Caki2 (cell line): Measurements from ENCODE around the gene PRLH. TPM values are rescaled to one million over a fixed set of nuclear protein-coding genes. Genes with fewer than 3 reads are reported as not detected.

ENCODE experiments used
- DNase-seq: peaks from one replicate; pipeline ENCODE4 v3.0.0-alpha.2; 2015; ENCODE audit warnings: low read depth
- in situ Hi-C: cut with HindIII; loops from 2 replicates; pipeline ENCODE4 v1.10.0; 2016; ENCODE audit warnings: low sequenced_read_pairs, low pct_unique_long_range_greater_than_20kb, mixed read lengths
- total RNA-seq: library from RNA; depleted of rRNA; stranded (reverse); fragments of >200 nt; shearing (Covaris generic); gene quantifications from 2 replicates; pipeline ENCODE4 v1.2.3, GENCODE V29; 2014; ENCODE audit warnings: low replicate concordance; rRNA removed

The PRLH gene, protein sequence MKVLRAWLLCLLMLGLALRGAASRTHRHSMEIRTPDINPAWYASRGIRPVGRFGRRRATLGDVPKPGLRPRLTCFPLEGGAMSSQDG
- total RNA-seq, result not detected in 2 replicates

GRCh38 chr2:237566401-237567235, at the start of gene PRLH:
TSS of gene PRLH (plus strand) at chr2:237566574. CDS start at chr2:237566574, 0 bp downstream.
- DNase-seq, result no peak
- in situ Hi-C loops, result no loop called here

GRCh38 chr2:237517163-237517562, 49.2 kb upstream of the PRLH start:
- in situ Hi-C loops, result no loop called here

DNA sequence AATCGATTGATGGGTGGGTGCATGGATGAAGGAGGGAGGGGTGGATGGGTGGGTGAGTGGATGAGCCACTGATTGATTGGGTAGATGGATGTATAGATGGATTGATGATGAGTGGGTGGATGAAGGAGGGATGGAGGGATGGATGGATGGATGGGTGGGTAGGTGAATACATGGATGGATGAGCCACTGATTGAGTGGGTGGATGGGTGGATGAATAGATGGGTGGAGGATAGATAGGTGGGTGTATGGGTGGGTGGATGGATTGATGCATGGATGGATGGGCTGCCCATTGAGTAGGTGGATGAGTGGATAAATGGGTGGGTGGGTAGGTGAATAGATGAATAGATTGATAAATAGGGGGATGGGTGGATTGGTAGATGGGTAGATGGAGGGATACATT, 48.4 kb upstream of the PRLH start:
- no peak for DNase-seq
- in situ Hi-C loops, result no loop called here

More at GRCh38 chr2:237517163-237517562, 49.2 kb upstream of the PRLH start:
- no peak for DNase-seq

- in situ Hi-C loops, result no loop called here
- DNase-seq, result no peak
These were observed 46.7 kb upstream of the PRLH start for GRCh38 chr2:237519506-237520245.

DNA sequence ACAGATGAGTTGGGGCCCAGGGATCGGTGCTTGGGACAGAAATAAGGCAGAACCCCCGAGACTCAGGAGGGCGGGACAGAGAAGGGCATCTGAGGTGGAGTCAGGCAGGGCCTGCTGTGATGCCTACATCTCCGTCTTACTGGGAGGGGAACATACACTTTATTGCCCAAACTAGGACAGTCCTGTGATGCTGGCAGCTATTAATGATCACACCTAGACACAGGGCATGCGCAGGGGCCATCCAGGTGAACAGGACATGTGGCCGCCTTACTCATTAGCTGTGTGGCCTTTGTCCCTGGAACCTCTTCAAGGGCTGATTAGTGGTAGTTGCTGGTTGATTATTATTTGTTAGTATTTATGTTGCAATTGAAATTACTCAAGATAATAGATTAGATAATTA, 46.1 kb upstream of the PRLH start:
- in situ Hi-C loops, result no loop called here
- DNase-seq, result no peak

- in situ Hi-C loops, result no loop called here
- no peak for DNase-seq
These were observed 41.7 kb upstream of the PRLH start for GRCh38 chr2:237524631-237525030.

GRCh38 chr2:237525559-237526157, 40.7 kb upstream of the PRLH start:
- in situ Hi-C loops, result no loop called here
- DNase-seq, result no peak

DNA sequence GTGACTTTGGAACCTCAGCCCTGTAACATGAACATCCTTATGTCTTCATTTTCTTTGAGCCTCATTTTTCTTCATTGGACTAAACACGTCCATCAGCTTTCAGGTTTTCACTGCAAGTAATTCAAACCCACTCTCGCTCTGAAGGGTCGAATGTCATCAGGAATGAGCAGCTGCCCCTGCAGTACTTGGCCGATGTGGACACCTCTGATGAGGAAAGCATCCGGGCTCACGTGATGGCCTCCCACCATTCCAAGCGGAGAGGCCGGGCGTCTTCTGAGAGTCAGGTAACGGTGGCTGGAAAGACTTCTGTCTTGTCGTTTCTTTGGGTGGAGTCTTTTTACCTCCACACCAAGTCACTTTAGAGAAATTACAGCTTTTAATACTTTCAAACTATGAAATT, 39.1 kb upstream of the PRLH start:
- in situ Hi-C loops, result no loop called here
- DNase-seq, result no peak

DNA sequence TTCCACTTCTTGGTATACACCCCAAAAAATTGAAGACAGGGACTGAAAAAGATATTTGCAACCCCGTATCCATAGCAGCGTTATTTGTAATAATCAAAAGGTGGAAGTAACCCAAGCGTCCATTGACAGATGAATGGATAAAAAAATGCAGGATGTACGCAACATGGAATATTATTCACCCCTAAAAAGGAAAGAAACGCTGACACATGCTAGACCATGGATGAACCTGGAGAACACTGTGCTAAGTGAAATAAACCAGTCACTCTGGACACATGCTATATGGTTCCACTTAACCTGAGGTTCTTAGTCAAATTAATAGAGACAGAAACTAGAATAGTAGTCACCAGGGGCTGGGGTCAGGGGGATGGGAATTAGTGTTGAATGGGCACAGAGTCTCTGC, 38.6 kb upstream of the PRLH start:
- no peak for DNase-seq
- in situ Hi-C loops, result no loop called here

DNA sequence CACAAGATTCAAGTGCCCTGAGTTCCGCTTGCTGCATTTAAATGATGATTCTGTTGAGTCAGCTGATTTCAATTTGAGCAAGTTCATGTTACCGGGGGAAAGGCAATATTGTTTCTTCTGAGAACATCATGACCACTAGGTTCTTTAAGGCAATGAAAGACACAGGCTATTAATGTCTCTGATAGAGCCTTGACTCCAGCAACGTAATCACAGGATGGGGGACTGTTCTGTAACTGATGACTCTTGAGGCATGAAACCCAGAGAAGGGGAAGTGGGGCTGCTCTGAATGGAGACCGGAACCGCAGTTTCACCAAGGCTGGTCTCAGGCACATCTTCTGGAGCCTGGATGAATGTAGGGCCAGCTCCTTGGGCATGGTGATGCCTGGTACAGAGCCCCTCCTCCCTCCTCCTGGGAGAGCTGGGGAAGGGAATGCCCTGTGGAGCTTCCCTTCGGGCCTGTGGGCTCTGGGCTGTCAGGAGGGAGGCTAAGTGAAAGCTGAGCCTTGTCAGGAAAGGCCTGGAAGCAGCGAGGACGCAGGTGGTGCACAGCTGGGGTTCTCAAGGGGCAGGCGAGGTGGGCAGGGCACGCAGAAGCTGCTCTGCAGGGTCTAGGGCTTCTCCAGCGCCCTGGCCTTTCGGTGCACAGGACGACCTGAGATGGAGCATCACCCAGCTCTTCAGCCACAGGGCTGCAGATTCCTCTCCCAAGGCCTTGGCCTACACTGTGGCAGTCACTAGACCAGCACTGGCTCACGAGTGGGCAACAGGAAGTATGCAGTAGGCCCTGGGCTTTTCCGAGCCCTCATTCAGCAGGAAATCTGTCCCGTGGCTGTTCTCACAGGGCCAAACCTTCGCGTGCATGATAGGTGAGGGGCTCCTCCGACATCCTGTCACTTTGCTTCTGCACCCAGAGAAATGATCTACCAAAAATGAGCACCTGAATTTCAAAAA, 36.6 kb upstream of the PRLH start:
- in situ Hi-C loops, result no loop called here

DNA sequence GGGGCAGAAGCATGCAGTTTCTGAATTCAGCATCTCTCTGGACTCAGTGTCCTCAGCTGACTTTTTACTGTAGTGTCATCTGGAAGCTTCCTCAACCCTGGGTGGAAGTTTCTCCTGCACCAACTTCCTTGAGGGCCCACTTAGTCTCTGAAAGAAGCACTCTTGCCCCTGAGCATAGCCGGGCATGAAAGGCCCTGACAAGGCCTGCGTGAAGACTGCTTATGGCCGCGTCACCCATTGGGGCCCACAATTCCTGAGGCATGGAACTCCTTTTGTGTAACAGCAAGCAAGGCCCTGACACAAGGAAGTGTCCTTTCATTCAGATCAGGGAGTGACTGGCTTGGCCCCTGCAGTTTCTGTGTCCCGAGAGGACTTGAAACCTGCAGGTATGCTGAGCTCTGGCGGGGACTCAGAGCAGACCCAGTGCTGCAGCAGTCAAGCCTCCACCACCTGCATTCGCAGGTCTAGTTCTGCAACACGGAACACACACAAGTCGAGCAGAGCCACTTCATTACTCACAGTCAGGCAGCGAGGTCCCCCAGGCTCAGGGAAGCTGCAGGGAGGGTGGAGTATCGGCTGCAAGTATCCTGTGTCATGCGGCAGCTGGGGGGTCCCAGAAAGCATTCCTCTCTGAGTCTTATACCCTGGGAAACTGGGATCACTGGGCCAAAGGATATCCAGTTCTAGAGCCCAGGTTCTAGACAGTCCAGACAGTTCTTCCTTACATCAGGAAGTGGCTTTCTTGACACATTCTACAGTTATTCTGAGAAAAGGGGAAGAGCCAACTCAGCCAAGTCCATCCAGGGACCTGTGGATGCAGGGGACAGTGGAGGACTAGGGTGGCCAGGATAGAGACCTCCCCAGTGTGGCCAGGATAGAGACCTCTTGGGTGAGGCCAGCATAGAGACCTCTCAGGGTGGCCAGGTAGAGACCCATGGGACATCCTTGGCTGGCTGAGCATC, 35.6 kb upstream of the PRLH start:
- in situ Hi-C loops, result no loop called here
- no peak for DNase-seq

More for the DNA sequence above, 36.6 kb upstream of the PRLH start:
- DNase-seq, result no peak

GRCh38 chr2:237532160-237532559, 34.2 kb upstream of the PRLH start:
- in situ Hi-C loops, result no loop called here
- DNase-seq, result no peak

GRCh38 chr2:237533668-237534161, 32.7 kb upstream of the PRLH start:
- no peak for DNase-seq
- in situ Hi-C loops, result no loop called here

DNA sequence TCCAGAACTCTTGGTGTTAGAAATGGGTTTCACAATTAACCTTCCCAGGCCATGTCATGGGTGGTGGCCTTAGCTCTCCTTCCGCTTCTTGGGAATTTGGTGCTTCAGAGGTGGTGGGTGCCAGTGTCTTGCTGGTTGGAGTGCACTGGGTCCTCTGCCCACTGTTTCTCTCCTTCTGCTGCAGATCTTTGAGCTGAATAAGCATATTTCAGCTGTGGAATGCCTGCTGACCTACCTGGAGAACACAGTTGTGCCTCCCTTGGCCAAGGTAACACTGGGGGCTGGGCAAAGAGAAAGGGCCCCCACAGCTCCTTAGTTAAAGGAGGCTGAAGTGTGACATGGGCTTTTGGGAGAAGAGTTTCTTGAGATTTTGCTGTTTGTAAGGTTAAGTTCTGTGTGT, 32.0 kb upstream of the PRLH start:
- in situ Hi-C loops, result no loop called here
- no peak for DNase-seq

DNA sequence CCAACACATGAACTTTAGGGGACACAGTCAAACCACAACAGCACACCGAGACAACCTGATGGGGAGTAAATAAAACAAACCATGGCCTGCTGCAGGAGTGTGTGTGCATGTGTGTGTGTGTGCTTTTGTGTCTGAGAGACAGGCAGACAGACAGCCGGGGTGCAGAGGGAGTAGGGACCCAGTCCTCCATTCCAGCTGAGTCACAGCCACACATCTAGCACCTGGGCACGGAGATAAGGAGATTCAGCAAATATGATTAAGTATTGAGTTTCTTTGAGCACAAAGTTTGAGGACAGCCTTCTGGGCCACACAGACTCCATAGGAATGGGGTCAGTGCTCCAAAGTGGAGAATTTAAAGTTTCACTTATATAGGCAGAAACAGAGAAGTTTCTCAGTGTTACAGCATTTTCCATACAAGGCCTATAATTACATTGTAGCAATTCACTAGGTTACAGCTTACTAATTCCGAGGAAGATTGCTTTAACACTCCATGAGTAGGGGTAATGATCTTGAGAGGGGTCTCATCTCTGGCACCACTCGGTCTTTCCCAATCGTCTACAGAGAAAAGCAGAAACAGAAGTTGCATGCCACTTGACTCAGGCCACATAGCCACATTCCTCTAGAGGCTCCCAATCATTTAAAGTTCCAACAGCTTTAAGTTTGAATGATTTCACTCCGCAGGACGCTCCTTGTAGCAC, 30.8 kb upstream of the PRLH start:
- in situ Hi-C loops, result no loop called here
- DNase-seq, result no peak

DNA sequence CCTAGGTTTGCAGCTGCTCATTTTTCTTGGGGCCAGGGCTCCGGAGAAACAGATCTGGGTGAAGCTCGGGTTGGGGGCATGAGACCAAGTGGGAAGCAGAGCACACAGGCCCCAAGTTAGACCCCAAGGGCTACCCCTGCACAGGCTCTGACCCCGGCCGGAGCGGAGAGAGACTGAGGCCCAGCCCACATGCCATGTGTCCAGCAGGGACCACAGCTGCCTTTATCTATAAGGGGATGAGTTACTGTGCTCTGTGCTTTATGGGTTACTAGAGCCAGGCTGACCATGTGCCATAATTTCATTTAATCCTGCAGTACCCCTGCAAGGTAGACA, 30.3 kb upstream of the PRLH start:
- in situ Hi-C loops, result no loop called here
- DNase-seq, result no peak
